Panc1 (cell line): ENCODE data around the gene SYNE1. TPM values are rescaled to one million over a fixed set of nuclear protein-coding genes. Genes with fewer than 3 reads are reported as not detected.

Experiments
- ATAC-seq: fragments of 200-7000 bp; cut with Tn5 transposase; 2 replicates; pipeline ENCODE4 v1.9.1; 2020; ENCODE audit warnings: mild to moderate bottlenecking, moderate library complexity
- BruUV-seq: library from RNA; stranded (reverse); fragments of 400-500 nt; replicated peaks from 2 replicates; lab custom pipeline; 2021; lab: Mats Ljungman, UMichigan
- CTCF ChIA-PET: fragments of 300-600 bp; sonication (Branson Sonifier 250); formaldehyde crosslinking; loops from one replicate; lab custom pipeline; 2022; ENCODE audit warnings: antibody characterized with exemption; lab: Charles Lee
- POLR2A ChIA-PET: fragments of 300-600 bp; sonication (Branson Sonifier 250); formaldehyde crosslinking; loops from one replicate; lab custom pipeline; 2022; ENCODE audit warnings: antibody characterized with exemption; lab: Charles Lee
- DNase-seq: peaks from one replicate; pipeline ENCODE4 v3.0.0-alpha.2; 2010; ENCODE audit warnings: low read depth, low spot score
- H3K27ac ChIP-seq: 2 replicates; pipeline ENCODE4 v1.5.1; 2011; ENCODE audit warnings: mild to moderate bottlenecking, low read length, inconsistent platforms
- H3K27me3 ChIP-seq: fragments of 200-500 bp; sonication (Bioruptor generic); 2 replicates; pipeline ENCODE4 v1.6.0; 2014; ENCODE audit warnings: low read length, inconsistent platforms; ENCODE audit not compliant: control insufficient read depth, insufficient read depth
- H3K36me3 ChIP-seq: fragments of 200-500 bp; sonication (Bioruptor generic); 2 replicates; pipeline ENCODE4 v1.5.1; 2014; ENCODE audit warnings: inconsistent platforms, mild to moderate bottlenecking, low read length, moderate library complexity; ENCODE audit not compliant: control insufficient read depth, insufficient read depth
- H3K4me1 ChIP-seq: 2 replicates; pipeline ENCODE4 v1.5.1; 2011; ENCODE audit warnings: inconsistent platforms, mild to moderate bottlenecking, low read length, moderate library complexity; ENCODE audit not compliant: control insufficient read depth, insufficient read depth
- H3K4me3 ChIP-seq, 2 experiments: 2 replicates each; pipeline ENCODE4 v1.5.1; 2011 to 2012; ENCODE audit warnings: low read depth in 2 of 2, low read length in 2 of 2, mild to moderate bottlenecking in 2 of 2, inconsistent platforms in 1 of 2, moderate library complexity in 1 of 2
- H3K9me3 ChIP-seq: fragments of 200-500 bp; sonication (Bioruptor generic); 2 replicates; pipeline ENCODE4 v1.5.1; 2014; ENCODE audit warnings: low read depth, mild to moderate bottlenecking, inconsistent platforms, low read length, moderate library complexity; ENCODE audit not compliant: control insufficient read depth, insufficient read depth
- CTCF ChIP-seq: fragments of 450-650 bp; IDR thresholded peaks from 2 replicates; pipeline ENCODE4 v1.5.1; 2017; ENCODE audit warnings: mild to moderate bottlenecking
- POLR2AphosphoS5 ChIP-seq: IDR thresholded peaks from 2 replicates; pipeline ENCODE4 v1.6.1; 2012; ENCODE audit warnings: mild to moderate bottlenecking, low read depth, low read length, moderate library complexity
- REST ChIP-seq, 2 experiments: IDR thresholded peaks; 2 replicates each; pipeline ENCODE4 v1.6.1; 2011 to 2012; ENCODE audit warnings: low read depth in 2 of 2, control low read depth in 1 of 2, low read length in 1 of 2, mild to moderate bottlenecking in 1 of 2, moderate library complexity in 1 of 2; ENCODE audit not compliant: insufficient read depth in 1 of 2
- SIN3A ChIP-seq: IDR thresholded peaks from 2 replicates; pipeline ENCODE4 v1.6.1; 2012; ENCODE audit warnings: low read depth, mild to moderate bottlenecking, low read length, moderate library complexity, borderline replicate concordance; ENCODE audit not compliant: insufficient read depth
- TCF7L2 ChIP-seq: IDR thresholded peaks from 2 replicates; pipeline ENCODE4 v1.6.1; 2011; ENCODE audit warnings: mild to moderate bottlenecking, low read depth, low read length, inconsistent platforms
- in situ Hi-C: cut with HindIII; loops from 2 replicates; pipeline ENCODE4 v1.10.0; 2016; ENCODE audit warnings: low sequenced_read_pairs, low pct_unique_long_range_greater_than_20kb
- intact Hi-C: fragments of 100-400 bp; cut with micrococcal nuclease; formaldehyde crosslinking; loops from one replicate; pipeline ENCODE4 v1.10.0; 2022; ENCODE audit not compliant: unreplicated experiment
- total RNA-seq: library from RNA; stranded (reverse); gene quantifications from one replicate; pipeline ENCODE4 v1.2.1, GENCODE V29; 2021; ENCODE audit not compliant: unreplicated experiment

SYNE1 gene
- total RNA-seq, 1 experiment from 2014 or later: 3.2 TPM

- no peak for TF ChIP-seq CTCF
- no peak for TF ChIP-seq SIN3A
- no peak for TF ChIP-seq REST (IDR thresholded peaks at IDR 0.05; ENCODE audit: insufficient read depth in 1 of 2, low read depth in 2 of 2, low read length in 1 of 2)
- no peak for TF ChIP-seq POLR2AphosphoS5
- TF ChIP-seq TCF7L2: no peak
- ChIA-PET POLR2A (interaction anchor here (0.6 kb wide), 1 partner anchor 796 kb away, joined by 3 read pairs; no protein-coding TSS in a partner anchor), CTCF (no interaction called here)
- H3K36me3 ChIP-seq: no peaks in the 10 kb centered on the region
- no TSS peak for BruUV-seq
- DNase-seq: no peak
- in situ Hi-C loops (no loop called here), intact Hi-C loops (no loop called here)
- H3K27me3 ChIP-seq: no peaks in the 10 kb centered on the region
- no peak overlapping the region for H3K27ac ChIP-seq
- ATAC-seq: no peak
- no peaks in the 10 kb centered on the region for H3K9me3 ChIP-seq
- no peaks in the 10 kb centered on the region for H3K4me1 ChIP-seq
- H3K4me3 ChIP-seq: no peak overlapping the region
Measured at GRCh38 chr6:152148412-152148811, 488.8 kb downstream of the SYNE1 start.

- no peaks in the 10 kb centered on the region for H3K36me3 ChIP-seq
- no peak overlapping the region for H3K4me3 ChIP-seq
- DNase-seq (no peak), ATAC-seq (no peak)
- intact Hi-C loops: no loop called here
- no peak for TF ChIP-seq CTCF
- no peak for TF ChIP-seq REST (IDR thresholded peaks at IDR 0.05; ENCODE audit: insufficient read depth in 1 of 2, low read depth in 2 of 2, low read length in 1 of 2)
- no peak for TF ChIP-seq SIN3A
- TF ChIP-seq POLR2AphosphoS5: no peak
- no peak for TF ChIP-seq TCF7L2
- CTCF ChIA-PET: no interaction called here
- no peaks in the 10 kb centered on the region for H3K4me1 ChIP-seq
- H3K9me3 ChIP-seq: no peaks in the 10 kb centered on the region
- no TSS peak for BruUV-seq
- POLR2A ChIA-PET: no interaction called here
- in situ Hi-C loops: no loop called here
- H3K27ac ChIP-seq: no peak overlapping the region
- H3K27me3 ChIP-seq: no peaks in the 10 kb centered on the region
Measured at GRCh38 chr6:152147269-152147668, 489.9 kb downstream of the SYNE1 start.
